Right atrium auricular region (tissue), 2 donors: ENCODE measurements around the gene VEPH1. TPM values are rescaled to one million over a fixed set of nuclear protein-coding genes. Genes with fewer than 3 reads are reported as not detected.

ENCODE experiments used
- DNase-seq: peaks from one replicate; pipeline ENCODE4 v3.0.0-alpha.2; 2019; ENCODE audit warnings: low spot score
- H3K27ac ChIP-seq, 2 donors: fragments of 200-600 bp; sonication (generic); 1 replicate in 1 of 2; 2 replicates in 1 of 2; pipeline ENCODE4 v1.5.1; 2016 to 2019
- H3K27me3 ChIP-seq, 2 donors: fragments of 200-600 bp; sonication (generic); one replicate each; pipeline versions ENCODE4 v1.5.1 to v1.6.0; 2017 to 2019
- H3K36me3 ChIP-seq: fragments of 200-600 bp; sonication (generic); one replicate; pipeline ENCODE4 v1.5.1; 2016
- H3K4me1 ChIP-seq, 2 donors: fragments of 200-600 bp; sonication (generic); one replicate each; pipeline versions ENCODE4 v1.5.1 to v1.6.0; 2017 to 2019
- H3K4me3 ChIP-seq, 2 donors: fragments of 200-600 bp; sonication (generic); 1 replicate in 1 of 2; 2 replicates in 1 of 2; pipeline ENCODE4 v1.5.1; 2017 to 2019; ENCODE audit warnings: mild to moderate bottlenecking in 1 of 2, moderate library complexity in 1 of 2
- H3K9me3 ChIP-seq, 2 donors: fragments of 200-600 bp; sonication (generic); one replicate each; pipeline ENCODE4 v1.5.1; 2019
- total RNA-seq, 2 donors: library from RNA; depleted of rRNA; stranded (reverse); fragments of >200 nt; gene quantifications; one replicate each; pipeline ENCODE4 v1.1.0, GENCODE V29; 2016
- TF ChIP-seq, protein P1 (sequence below), 2 donors: fragments of 200-600 bp; sonication (generic); IDR thresholded peaks; one replicate each; pipeline ENCODE4 v1.5.1; 2019; ENCODE audit warnings: antibody characterized with exemption in 2 of 2

VEPH1 gene
- total RNA-seq, 2 donors from 2014 or later, result 0.48 to 0.86 TPM

DNA sequence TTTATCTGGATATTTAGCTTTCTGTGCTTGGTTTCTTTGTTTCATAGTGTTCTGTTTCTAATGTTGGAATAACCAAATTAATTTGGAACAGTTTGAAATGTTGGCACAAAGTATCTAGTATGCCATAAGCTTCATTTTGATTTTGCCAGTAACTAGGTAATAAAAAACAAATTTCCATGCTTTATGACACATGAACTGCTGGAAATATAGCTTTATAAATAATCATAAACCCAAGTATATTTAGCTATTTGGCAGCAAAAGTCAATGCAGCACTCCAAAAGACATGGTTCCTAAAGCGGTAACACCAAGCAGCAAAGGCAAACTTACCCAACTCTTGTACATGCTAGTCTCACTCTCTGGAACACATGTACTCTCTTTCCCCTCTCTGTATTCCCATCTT is 237.3 kb downstream of the VEPH1 start:
- no peak for DNase-seq
- H3K9me3 ChIP-seq, result no peaks in the 10 kb centered on the region
- no peaks in the 10 kb centered on the region for H3K4me1 ChIP-seq
- H3K4me3 ChIP-seq, result no peak overlapping the region
- no peaks in the 10 kb centered on the region for H3K27me3 ChIP-seq
- TF ChIP-seq, protein P1, sequence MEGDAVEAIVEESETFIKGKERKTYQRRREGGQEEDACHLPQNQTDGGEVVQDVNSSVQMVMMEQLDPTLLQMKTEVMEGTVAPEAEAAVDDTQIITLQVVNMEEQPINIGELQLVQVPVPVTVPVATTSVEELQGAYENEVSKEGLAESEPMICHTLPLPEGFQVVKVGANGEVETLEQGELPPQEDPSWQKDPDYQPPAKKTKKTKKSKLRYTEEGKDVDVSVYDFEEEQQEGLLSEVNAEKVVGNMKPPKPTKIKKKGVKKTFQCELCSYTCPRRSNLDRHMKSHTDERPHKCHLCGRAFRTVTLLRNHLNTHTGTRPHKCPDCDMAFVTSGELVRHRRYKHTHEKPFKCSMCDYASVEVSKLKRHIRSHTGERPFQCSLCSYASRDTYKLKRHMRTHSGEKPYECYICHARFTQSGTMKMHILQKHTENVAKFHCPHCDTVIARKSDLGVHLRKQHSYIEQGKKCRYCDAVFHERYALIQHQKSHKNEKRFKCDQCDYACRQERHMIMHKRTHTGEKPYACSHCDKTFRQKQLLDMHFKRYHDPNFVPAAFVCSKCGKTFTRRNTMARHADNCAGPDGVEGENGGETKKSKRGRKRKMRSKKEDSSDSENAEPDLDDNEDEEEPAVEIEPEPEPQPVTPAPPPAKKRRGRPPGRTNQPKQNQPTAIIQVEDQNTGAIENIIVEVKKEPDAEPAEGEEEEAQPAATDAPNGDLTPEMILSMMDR (IDR thresholded peaks at IDR 0.05), result no peak
- H3K27ac ChIP-seq, result no peak overlapping the region
- no peaks in the 10 kb centered on the region for H3K36me3 ChIP-seq

DNA sequence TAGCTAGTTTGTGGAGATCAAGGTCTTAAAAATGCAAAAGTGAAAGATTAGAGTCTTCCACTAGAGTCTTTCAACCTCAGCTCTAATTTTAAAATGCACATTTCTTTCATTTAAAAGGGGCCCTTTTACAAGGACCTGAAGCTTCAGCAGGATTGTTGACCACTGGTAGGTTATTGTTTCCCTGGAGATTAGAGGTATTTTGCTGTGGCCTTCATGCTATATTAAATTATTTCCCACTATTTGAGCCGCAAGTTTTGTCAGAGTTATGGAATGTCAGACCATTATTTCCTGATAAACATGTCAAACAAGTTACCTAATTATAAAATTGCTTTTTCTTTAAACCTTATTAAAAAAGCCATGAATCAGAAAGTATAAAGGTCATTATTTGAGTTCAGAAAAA is 240.2 kb downstream of the VEPH1 start:
- DNase-seq, result no peak
- H3K27ac ChIP-seq, result no peak overlapping the region
- H3K4me1 ChIP-seq, result no peaks in the 10 kb centered on the region
- H3K4me3 ChIP-seq, result no peak overlapping the region
- H3K36me3 ChIP-seq, result no peaks in the 10 kb centered on the region
- no peaks in the 10 kb centered on the region for H3K9me3 ChIP-seq
- TF ChIP-seq, protein P1 (IDR thresholded peaks at IDR 0.05), result no peak
- no peaks in the 10 kb centered on the region for H3K27me3 ChIP-seq

GRCh38 chr3:157261000-157261399 is 242.2 kb downstream of the VEPH1 start:
- no peaks in the 10 kb centered on the region for H3K9me3 ChIP-seq
- H3K27me3 ChIP-seq, result no peaks in the 10 kb centered on the region
- no peak overlapping the region for H3K27ac ChIP-seq
- TF ChIP-seq, protein P1 (IDR thresholded peaks at IDR 0.05), result no peak
- H3K36me3 ChIP-seq, result no peaks in the 10 kb centered on the region
- no peak overlapping the region for H3K4me3 ChIP-seq
- H3K4me1 ChIP-seq, result no peaks in the 10 kb centered on the region
- DNase-seq, result no peak

GRCh38 chr3:157259825-157260224 is 243.4 kb downstream of the VEPH1 start:
- TF ChIP-seq, protein P1 (IDR thresholded peaks at IDR 0.05), result no peak
- Histone ChIP-seq H3K36me3 (no peaks in the 10 kb centered on the region), H3K9me3 (no peaks in the 10 kb centered on the region), H3K27ac (no peak overlapping the region), H3K4me3 (no peak overlapping the region), H3K4me1 (no peaks in the 10 kb centered on the region), H3K27me3 (no peaks in the 10 kb centered on the region)
- DNase-seq, result no peak

DNA sequence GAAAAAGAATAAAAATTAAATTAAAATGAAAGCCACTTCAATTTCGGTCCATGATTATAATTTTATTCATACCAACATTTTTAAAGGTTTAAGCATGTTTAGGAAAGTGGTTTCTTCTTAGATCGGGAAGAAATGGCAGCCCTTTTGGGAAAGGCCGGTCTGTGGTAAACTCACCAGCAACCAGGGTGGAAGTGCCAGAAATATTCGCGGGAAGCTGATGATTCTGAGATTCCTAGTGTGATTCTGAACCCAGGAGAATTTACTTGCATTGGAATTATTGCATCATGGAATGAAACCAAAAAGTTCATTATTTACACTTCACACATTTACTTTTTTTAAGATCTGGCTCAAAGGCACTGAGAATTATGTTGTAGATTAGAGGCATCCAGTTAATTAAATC is 246.1 kb downstream of the VEPH1 start:
- H3K27ac ChIP-seq, result no peak overlapping the region
- no peak overlapping the region for H3K4me3 ChIP-seq
- no peaks in the 10 kb centered on the region for H3K27me3 ChIP-seq
- H3K36me3 ChIP-seq, result no peaks in the 10 kb centered on the region
- H3K9me3 ChIP-seq, result no peaks in the 10 kb centered on the region
- peaks cover 0 to under 1% of the 10 kb centered on the region in 2 donors for H3K4me1 ChIP-seq
- TF ChIP-seq, protein P1 (IDR thresholded peaks at IDR 0.05), result no peak
- no peak for DNase-seq

DNA sequence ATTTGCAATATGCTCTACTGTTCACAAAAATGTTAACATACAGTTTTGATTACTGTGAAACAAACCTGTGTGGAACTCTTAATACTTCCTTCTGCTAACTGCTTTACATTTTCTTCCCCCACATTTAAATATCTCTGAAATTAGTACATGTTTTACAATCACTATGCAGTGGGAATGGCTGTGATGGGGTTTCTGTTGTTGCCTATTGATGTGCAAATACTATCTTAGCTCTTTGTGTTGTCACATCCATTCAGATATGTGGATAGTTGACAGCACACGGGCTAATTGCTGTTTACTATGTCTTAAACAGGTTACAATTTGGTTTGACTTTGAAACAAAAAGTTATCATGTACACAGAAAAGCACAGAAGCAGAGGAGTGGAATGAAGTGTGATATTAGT is 247.4 kb downstream of the VEPH1 start:
- Histone ChIP-seq H3K9me3 (no peaks in the 10 kb centered on the region), H3K4me3 (no peak overlapping the region), H3K27me3 (no peaks in the 10 kb centered on the region), H3K27ac (no peak overlapping the region), H3K4me1 (peaks cover 0 to 10% of the 10 kb centered on the region in 2 donors), H3K36me3 (no peaks in the 10 kb centered on the region)
- no peak for DNase-seq
- TF ChIP-seq, protein P1 (IDR thresholded peaks at IDR 0.05), result no peak
